SHP77 (cell line): ENCODE data around the gene PRKN.
A peak's percentile ranks its signal among the peaks of the same experiment; 100 is the strongest.

ENCODE experiments used
- DNase-seq, 2 experiments: peaks; one replicate each; lab custom pipeline; 2025; lab: John Stamatoyannopoulos, UW

The PRKN gene

GRCh38 chr6:161596807-161597520 lies 1130.6 kb downstream of the PRKN start:
- DNase-seq: no peak

- no peak for DNase-seq
Measured at GRCh38 chr6:161594412-161594811, 1133.2 kb downstream of the PRKN start.

GRCh38 chr6:161590961-161591627 lies 1136.5 kb downstream of the PRKN start:
- no peak for DNase-seq

- no peak for DNase-seq
Measured at GRCh38 chr6:161586887-161587286, 1140.7 kb downstream of the PRKN start.

- DNase-seq: no peak
Measured at GRCh38 chr6:161584621-161585340, 1142.8 kb downstream of the PRKN start.

GRCh38 chr6:161584051-161584450 lies 1143.5 kb downstream of the PRKN start:
- no peak for DNase-seq

- DNase-seq: no peak
Measured at GRCh38 chr6:161583584-161583983, 1144.0 kb downstream of the PRKN start.

GRCh38 chr6:161578478-161578877 lies 1149.1 kb downstream of the PRKN start:
- no peak for DNase-seq

- DNase-seq: no peak
Measured at GRCh38 chr6:161575523-161576254, 1151.9 kb downstream of the PRKN start.

GRCh38 chr6:161568885-161569456 lies 1158.6 kb downstream of the PRKN start:
- DNase-seq: peak; percentile 52 to 60

GRCh38 chr6:161564952-161565351 lies 1162.6 kb downstream of the PRKN start:
- DNase-seq: no peak

GRCh38 chr6:161561908-161562307 lies 1165.7 kb downstream of the PRKN start:
- no peak for DNase-seq

- no peak for DNase-seq
Measured at GRCh38 chr6:161557333-161558107, 1170.0 kb downstream of the PRKN start.

GRCh38 chr6:161554883-161555282 lies 1172.7 kb downstream of the PRKN start:
- no peak for DNase-seq

- DNase-seq: peak; percentile 96
Measured at GRCh38 chr6:161549977-161550655, 1177.5 kb downstream of the PRKN start.

GRCh38 chr6:161548713-161549296 lies 1178.8 kb downstream of the PRKN start:
- DNase-seq: no peak

- no peak for DNase-seq
Measured at GRCh38 chr6:161547617-161548016, 1179.9 kb downstream of the PRKN start.

- no peak for DNase-seq
Measured at GRCh38 chr6:161546632-161547031, 1180.9 kb downstream of the PRKN start.

GRCh38 chr6:161545741-161546140 lies 1181.8 kb downstream of the PRKN start:
- DNase-seq: no peak

- no peak for DNase-seq
Measured at GRCh38 chr6:161544801-161545480, 1182.6 kb downstream of the PRKN start.
